IPS DF 4.7 (cell line): ENCODE data around the gene MOXD1.
A peak's percentile ranks its signal among the peaks of the same experiment; 100 is the strongest.
"Not testable (repeated sequence)": the region's sequence is repeated elsewhere in the genome, so short reads cannot be mapped to it uniquely, and the experiment has no call there.

Experiments
- DNase-seq: peaks from one replicate; pipeline ENCODE4 v3.0.0-alpha.2; 2013; ENCODE audit warnings: low spot score; ENCODE audit errors: extremely low read depth

The MOXD1 gene

GRCh38 chr6:132354517-132355167 is 46.6 kb downstream of the MOXD1 start:
- no peak for DNase-seq

- not testable (repeated sequence) for DNase-seq
Observed at GRCh38 chr6:132351986-132352385, 49.3 kb downstream of the MOXD1 start.

GRCh38 chr6:132348231-132348630 is 53.0 kb downstream of the MOXD1 start:
- no peak for DNase-seq

- no peak for DNase-seq
Observed at GRCh38 chr6:132344811-132345210, 56.5 kb downstream of the MOXD1 start.

GRCh38 chr6:132341646-132342045 is 59.6 kb downstream of the MOXD1 start:
- no peak for DNase-seq

- DNase-seq: no peak
Observed at GRCh38 chr6:132334521-132334885, 66.8 kb downstream of the MOXD1 start.

- DNase-seq: peak; percentile 49
Observed at GRCh38 chr6:132333639-132334520, 67.4 kb downstream of the MOXD1 start.

GRCh38 chr6:132330759-132331158 is 70.5 kb downstream of the MOXD1 start:
- no peak for DNase-seq

GRCh38 chr6:132322398-132322797 is 78.9 kb downstream of the MOXD1 start:
- no peak for DNase-seq

GRCh38 chr6:132320007-132320406 is 81.3 kb downstream of the MOXD1 start:
- DNase-seq: no peak

GRCh38 chr6:132316970-132317369 is 84.3 kb downstream of the MOXD1 start:
- no peak for DNase-seq

GRCh38 chr6:132314432-132314831 is 86.8 kb downstream of the MOXD1 start:
- DNase-seq: no peak

GRCh38 chr6:132310921-132311320 is 90.4 kb downstream of the MOXD1 start:
- DNase-seq: no peak

- not testable (repeated sequence) for DNase-seq
Observed at GRCh38 chr6:132310151-132310550, 91.1 kb downstream of the MOXD1 start.

GRCh38 chr6:132304891-132305305 is 96.4 kb downstream of the MOXD1 start:
- DNase-seq: no peak

- DNase-seq: no peak
Observed at GRCh38 chr6:132300323-132300949, 100.8 kb downstream of the MOXD1 start.

- no peak for DNase-seq
Observed at GRCh38 chr6:132298344-132298949, 102.8 kb downstream of the MOXD1 start.

- no peak for DNase-seq
Observed at GRCh38 chr6:132289756-132290155, 111.5 kb downstream of the MOXD1 start.

- no peak for DNase-seq
Observed at GRCh38 chr6:132287101-132287500, 114.2 kb downstream of the MOXD1 start.

- no peak for DNase-seq
Observed at GRCh38 chr6:132286298-132287019, 114.8 kb downstream of the MOXD1 start.
